NCI-H1436 treated with DMSO at 0.1 percent for 48 hours (cell line): ENCODE results near the gene DPP10.

Experiments
- DNase-seq: peaks from one replicate; lab custom pipeline; 2025; lab: John Stamatoyannopoulos, UW

Gene DPP10

DNA sequence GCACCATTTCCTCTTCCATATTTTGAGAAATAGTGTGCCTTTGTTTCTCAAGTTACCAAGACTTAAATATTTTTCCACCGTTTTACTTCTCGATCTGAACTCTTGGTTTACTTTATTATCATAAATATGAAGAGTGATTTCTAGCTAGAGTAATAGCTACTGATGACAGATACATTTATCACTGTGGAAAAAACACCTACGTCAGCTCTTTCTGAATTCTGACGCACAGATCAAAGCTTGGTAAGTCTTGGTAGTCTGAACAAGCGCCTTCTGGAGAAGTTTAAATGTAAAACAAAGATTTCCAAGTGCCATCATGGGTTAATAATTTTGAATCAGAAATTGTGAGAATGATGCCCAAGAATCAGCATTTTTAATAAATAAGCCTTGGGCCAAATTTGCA, 367.7 kb downstream of the DPP10 start:
- no peak for DNase-seq

DNA sequence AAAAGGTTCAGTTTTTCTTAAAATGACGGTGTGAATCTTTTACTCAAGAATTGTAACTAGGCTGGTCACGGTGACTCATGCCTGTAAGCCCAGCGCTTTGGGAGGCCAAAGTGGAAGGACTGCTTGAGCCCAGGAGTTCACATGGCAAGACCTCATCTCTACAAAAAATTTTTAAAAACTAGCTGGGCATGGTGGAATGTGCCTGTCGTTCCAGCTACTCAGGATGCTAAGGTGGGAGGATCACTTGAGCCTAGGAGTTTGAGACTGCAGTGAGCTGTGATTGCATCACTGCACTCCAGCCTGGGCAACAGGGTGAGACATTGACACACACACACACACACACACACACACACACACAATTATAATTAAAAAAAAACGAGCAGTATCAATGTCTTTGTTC, 369.8 kb downstream of the DPP10 start:
- DNase-seq, result no peak

DNA sequence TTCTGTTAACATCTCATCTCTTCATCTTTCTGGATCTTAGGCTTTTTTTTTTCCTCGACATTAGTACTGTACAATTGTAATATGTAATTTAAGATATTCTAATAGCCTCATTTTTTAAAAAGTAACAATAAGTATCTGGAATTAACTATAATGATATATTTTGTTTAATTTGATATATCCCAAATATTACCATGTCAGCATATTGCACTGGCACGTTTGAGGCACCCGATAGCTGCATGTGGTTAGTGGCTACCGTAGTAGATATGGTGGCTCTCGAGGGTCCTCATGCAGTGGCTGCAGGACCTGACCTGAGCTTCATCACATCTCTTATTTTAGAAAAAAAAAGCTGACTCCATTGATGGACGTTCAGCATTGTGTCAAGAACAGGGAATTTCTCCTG, 371.9 kb downstream of the DPP10 start:
- DNase-seq, result no peak

DNA sequence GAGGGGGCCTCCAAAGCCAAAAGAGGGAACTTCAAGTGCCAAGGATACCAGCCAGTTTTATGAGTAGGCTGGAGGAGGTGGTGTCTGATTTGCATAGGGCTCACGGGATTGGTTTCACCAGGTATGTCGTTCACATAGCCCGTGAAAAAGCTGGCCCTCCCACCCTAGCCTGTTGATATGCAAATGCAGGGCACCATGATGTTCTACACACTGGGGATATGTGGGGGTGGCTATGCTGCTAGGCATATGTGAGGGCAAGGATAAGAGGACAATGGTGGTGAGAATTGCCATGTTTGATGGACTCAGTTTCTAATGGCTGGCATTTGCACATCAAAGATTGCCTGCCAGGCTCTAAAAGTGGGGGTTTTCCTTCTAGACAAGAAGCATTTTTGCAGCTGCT, 378.6 kb downstream of the DPP10 start:
- DNase-seq, result no peak

DNA sequence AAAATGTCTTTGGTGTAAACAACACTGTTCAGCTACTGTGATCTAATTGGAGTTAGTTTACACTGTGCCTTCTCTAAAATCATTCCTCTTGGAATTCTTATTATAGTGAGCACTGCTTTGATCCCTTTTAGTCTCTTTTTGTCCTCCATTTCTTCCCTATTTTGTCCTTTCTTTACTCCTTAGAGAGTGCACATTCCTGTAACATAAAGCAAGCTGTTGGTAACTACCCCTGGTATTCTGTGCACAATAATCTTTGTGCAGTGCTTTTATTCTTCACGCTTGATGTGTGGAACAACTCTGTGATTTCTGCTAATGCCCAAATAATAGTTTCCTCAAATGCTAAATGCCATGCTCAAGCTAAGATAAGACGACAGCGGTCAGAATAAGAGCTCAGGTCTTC, 401.5 kb downstream of the DPP10 start:
- no peak for DNase-seq

DNA sequence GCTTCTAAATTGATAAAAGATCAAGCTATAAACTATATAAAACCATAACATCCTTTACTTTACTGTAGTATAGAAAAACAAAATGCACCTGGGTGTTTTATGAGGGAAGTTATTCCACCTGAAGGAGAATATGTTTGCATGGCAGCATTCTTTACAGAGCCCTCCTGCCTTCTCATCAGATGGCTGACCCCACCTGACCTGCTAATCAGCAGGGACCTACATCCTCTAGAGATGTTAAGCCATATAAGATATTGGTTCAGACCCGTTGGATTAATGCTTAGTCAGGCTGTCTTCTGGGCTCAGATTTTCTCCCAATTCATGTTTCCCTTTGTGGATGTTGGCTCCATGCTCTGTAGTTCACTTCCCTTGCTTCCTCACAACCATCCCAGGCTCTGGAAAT, 414.8 kb downstream of the DPP10 start:
- no peak for DNase-seq

DNA sequence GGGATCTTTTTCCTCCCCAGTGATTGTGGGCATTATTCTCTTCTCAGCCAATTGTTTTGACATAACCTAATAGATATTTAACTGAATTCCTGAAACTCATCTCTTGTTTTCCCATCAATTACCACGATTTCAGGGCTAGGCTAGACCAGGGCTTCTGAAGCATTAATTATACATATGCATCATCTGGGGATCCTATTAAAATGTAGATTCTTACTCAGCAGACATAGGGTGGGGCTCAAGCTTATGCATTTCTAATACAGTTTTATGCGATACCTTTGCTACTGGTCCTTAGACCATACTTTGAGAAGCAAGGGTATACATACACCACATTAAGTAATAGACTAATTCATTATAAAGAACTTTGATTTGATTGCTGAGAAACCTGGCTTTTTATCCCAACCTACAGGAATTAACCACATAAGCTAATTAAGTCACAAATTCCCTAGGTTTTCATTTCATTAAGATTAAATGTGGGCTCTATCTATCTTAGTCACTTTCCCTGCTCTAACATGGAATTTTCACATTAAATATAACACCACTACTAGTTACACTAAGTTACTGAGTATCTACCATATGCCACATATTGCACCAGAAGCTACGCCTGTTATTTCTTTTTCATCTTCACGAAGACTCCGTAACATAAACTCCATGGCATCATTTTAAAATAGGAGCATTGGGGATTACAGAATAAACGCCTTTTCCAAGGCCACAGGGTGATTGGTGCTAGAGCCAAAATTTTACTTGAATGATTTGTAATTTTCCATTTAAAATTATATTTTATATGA, 417.5 kb downstream of the DPP10 start:
- DNase-seq, result no peak

DNA sequence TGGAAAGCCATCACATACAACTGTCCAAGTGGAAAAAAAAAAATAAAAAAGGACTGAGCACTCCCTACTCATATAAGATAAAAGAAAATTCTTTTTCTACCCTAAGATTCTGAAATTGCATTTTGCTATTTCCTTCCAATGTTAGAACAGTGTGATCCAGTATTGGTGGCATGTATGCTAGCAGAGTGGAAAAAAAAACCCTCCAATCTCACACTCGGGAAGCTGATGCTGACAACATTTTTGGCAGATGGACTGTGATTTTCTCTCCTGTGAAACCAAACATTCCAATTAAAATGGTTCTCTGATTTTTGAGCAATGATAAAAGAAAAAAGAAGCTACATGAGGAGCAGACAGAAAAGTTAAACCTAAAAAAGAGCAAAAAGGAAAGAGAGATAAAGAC, 419.8 kb downstream of the DPP10 start:
- no peak for DNase-seq

DNA sequence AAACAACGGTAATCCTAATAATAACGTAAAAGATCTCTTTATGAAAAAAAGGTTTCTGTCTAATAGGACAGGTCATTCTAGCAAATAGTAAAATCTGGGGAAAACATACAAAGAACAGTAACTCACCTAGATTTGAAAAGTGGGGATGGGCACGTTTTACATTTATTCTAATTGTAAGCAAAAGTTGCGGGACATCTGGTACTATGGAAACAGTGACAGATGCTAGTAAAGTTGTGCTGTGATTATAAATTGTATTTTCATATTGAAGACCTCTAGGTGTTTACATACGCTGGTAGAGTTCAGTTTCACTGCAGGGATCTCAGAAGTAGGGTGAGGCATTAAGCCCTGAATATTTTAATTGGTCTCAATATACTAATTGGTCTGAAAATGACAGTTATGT, 422.5 kb downstream of the DPP10 start:
- DNase-seq, result no peak

DNA sequence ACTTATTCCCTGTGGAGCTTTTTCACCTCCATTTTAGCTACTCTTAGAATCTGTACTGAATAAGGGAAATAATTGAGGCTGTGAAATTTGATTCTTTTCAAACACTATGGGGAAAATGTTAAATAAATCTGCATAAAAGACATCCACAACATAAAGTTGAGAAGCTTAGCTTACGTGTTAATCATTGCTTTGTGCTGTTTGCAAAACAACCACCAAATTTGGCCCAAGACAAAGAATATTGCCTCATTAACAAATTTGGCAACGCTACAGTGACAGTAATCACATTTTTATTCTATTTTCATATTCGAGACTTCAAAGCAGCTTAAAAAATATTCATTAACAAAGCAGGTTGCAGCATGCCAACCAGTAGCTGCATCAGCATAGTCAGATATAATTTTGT, 437.6 kb downstream of the DPP10 start:
- DNase-seq, result no peak

DNA sequence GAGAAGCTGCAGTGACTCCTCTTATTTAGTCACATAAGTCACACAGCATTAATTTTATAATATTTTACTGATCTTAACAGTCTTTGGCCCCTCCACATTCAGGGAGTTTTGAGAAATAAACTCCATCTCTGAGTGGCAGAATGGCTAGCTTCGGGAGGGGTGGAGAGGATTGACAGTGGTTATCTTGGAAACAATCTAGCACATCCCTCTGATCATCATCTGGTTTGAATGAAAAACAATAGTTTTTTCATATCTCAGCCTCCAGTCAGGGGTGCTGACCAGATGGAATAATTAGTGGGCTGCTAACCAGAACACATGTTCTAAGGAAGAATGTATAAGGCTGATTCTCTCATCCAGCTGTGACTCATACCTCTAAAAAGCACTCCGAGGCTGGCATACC, 477.5 kb downstream of the DPP10 start:
- DNase-seq, result no peak

DNA sequence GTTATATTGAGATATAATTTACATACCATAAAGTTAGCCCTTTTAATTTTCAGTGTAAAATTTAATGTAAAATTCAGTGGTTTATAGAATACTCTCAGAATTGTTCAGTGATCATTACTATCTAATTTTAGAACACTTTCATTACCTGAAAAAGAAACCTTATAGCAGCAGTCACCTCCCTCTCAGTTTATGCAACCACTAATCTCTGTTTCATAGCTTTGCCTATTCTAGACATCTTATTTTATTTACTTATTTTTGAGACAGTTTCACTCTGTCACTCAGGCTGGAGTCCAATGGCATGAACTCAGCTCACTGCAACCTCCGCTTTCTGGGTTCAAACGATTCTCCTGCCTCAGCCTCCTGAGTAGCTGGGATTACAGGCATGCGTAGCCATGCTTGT, 479.6 kb downstream of the DPP10 start:
- no peak for DNase-seq

DNA sequence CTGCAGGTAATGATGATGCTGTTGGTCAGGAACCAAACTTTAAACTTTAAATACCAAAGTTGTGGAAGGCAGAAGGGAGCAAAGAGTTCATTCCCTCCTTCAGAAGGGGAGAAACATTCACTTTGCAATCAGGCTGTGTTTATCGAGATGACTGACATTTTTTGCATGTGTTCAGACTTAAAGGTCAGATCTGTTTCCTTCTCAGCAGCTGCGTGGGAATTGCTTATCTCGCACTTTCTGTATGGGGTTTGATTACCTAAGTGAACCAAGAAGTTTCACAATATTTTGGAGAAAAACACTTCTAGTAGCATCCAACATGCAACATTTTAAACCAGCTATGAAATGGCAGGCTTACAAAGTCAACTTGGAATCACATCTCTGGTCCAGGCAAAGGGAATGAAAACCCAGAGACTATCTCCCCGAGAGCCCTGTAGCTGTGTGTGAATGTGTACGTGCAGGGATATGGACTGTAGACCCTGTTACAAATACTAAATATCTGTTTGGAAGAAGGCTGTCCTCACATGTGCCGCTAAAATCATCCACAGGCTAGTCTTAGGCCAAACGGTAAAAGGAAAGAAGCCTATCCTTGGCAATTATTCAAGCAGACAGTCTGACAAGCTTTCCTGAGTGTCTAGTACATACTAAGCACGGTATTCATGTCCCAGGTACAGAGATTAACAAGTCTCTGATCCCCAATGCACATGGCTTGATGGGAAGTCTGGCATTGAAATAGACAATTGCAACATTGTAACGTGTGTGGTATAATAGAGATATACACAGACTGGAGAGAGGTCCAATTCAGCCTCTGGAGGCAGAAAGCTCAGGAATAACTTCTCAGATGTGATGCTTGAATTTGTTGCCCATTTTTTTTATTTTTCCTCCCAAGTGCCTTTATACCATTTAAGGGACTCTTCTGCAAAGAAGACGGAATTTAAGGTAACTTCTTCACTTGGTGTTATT, 483.1 kb downstream of the DPP10 start:
- no peak for DNase-seq

DNA sequence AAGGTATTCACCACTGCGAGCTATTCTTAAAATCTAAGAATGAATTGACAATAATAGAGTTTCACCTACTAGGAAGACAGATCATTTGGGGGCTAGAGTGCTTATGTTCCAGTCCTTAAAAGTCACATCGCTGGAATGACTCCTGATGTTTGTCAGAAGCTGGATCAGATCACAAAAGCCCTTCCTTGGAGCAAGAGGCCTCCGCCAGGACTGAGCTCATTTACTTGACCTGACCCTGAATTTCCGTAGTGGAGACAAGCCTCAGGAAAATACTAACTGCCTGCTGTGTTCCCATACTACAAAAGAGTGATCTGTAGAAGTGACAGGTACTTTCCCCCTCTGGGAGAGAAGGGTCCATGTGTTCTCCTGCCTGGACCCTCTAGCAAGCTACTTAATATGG, 483.9 kb downstream of the DPP10 start:
- no peak for DNase-seq

DNA sequence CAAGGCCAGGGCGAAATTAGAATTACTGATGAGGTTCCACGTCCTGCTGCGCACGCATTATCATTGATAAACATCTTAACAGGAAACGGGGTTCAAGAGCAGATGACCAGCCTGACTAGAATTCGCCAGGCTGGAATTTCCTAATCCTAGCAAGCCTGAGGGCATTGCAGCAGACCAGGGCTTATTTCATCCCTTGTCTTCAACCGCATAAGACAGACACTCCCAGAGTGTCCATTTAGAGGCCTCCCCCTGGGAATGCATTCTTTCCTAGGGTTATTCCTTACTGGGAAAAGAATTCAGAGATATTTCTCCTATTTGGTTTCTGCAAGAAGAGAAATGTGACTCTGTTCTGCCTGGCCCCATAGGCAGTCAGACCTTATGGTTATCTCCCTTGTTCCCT, 486.8 kb downstream of the DPP10 start:
- DNase-seq, result no peak

DNA sequence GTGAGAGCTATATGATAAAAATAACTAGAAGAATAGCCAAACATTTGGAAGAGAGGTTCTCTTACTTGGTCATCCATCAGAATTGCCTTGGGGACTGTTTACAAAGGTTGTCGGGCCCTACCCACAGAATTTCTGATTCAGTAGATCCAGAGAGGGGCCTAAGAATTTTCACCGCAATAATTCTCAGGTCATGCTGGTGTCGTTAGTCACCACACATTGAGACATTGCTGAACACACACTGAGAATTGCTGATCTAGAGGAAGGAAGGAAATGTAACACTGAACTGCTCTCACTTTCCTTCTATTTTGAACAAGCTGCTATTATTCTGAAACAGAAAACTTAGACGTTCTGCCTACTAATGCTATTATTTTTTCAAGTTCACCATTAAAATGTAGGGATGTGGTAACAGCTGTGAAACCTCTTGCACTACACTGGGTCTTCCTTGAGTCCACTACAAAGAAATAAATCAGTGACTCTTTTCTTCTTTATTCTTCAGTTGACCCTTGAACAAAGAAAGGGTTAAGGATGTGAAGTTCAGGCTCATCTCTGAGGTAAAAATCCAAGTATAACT, 491.3 kb downstream of the DPP10 start:
- no peak for DNase-seq

DNA sequence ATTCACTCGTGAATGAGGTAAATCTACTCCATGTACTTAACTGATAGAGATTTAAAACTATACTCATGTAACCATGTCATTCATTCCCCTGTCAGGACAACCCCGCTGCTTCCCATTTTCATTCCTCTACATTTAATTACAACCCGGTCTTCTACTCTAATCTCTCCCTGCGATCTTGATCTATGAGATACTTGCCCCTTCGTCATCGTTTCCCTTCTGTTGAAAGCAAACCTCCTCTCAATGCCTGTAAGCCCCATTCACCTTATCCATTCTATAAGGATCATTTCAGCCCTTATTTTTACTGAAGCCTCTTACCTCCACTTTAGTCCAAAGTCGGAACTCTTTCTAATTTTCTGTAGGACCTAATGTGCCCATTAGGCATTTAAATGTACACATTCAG, 492.6 kb downstream of the DPP10 start:
- no peak for DNase-seq

DNA sequence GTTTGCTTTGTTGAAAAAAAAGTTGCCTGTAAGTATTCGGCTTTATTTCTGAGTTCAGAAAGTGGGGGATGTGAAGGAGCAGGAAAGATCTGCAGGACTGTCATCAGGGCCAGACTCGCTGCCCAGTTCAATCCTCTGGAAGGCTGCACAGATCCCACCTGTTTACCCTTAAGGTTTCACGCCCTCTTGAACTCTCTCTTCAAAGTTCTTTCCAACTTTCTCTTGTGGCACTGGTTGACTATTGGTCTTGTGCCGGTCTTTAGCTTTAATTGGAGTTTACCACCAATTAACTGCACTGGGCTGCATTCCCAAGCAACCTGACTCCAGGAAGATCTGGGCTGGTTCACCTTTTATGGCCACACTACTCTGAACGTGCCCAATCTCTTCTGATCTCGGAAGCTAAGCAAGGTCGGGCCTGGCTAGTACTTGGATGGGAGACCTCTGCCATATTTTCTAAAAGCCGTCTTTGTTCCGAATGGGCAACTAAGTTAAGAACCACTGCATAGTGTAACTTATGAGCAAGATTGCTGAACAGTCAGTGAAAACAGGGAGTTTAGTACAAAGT, 495.0 kb downstream of the DPP10 start:
- DNase-seq, result no peak

DNA sequence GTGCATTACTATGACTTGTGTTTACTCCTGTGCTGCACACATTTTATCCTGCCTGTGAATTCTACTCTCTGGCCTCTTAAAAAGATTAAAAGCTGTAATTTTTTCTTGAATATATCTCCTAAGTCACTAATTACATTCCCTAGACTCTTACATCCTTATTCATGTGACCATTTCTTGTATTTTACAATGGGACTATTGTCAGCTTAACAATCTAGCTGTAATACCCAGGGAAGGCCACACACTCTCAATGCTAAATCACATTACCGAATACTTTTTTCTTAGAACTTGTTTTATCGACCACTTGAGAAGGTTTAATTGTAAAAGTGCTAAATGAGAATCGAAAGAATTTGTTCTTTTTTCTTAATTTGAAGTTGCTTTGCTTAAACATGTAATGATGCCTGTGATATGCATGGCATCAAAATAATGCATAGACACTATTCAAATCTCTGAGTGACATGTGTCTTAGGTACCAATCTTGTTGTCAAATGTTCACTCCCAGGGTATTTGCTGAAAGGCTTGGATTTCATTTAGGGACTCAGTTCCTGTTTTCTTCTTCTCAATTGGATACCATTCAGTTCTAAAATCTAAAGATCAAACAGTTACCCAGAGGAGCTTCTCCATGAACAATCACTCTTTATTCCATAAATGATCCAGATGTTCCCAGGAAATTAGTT, 498.5 kb downstream of the DPP10 start:
- DNase-seq, result no peak

DNA sequence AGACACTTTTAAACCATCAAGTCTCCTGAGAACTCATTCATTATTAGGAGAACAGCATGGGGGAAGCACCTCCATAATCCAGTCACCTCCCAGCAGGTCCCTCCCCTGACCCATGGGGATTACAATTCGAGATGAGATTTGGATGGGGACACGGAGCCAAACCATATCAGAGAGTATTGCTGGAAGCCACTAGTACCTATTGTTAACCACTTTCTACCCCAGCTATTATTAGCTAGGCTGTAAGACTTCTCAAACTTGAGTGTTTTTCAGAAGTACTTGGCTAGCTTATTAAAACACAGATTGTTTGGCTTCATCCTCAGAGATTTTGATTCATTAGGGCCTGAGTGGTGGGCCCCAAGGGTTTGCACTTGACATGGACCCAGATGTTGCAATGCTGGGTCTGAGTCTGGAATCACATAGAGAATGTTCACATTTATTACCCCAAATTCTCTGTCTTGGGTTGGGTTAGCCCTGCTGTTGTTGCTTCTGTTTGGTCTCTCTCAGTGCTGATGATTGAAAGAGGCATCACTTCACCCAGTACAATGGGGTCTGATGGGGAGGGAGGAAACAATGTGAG, 506.9 kb downstream of the DPP10 start:
- no peak for DNase-seq

DNA sequence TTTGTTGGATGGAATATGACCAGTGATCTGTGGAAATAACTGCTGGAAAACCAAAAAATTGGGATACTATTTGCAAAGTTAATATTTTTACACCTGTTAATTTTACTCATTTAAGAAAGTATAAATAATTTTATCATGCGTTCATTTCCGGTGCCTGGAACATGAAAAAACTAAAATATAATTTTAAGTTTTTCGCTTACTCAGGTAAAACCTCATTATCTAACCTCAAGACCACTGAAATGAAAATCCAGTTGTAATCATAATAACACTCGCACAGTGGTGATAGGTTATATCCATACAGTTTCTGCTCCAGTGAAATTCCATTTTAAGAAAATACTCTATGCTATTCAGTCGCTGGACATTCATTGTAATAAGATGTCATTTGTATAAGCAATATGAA, 517.9 kb downstream of the DPP10 start:
- DNase-seq, result no peak

DNA sequence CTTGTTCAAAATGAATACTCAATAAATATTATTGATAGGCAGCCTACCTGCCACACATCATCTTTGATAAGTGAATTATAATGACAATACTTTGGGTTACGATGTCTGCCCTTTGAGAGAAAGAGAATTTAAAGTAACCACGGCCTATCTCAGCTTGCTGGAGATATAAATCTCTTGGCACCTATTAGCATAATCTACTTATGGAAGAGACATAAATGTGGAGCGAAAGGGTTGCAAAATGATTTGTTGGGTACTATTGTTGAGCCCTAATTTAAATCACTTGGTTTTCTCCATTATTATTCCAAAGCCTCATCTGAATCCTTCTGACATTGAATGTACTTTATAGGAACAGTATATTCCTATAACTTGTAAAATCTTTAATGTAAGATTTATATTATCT, 520.1 kb downstream of the DPP10 start:
- DNase-seq, result no peak
